ENCODE measurements around the gene FAIM.

FAIM gene

DNA sequence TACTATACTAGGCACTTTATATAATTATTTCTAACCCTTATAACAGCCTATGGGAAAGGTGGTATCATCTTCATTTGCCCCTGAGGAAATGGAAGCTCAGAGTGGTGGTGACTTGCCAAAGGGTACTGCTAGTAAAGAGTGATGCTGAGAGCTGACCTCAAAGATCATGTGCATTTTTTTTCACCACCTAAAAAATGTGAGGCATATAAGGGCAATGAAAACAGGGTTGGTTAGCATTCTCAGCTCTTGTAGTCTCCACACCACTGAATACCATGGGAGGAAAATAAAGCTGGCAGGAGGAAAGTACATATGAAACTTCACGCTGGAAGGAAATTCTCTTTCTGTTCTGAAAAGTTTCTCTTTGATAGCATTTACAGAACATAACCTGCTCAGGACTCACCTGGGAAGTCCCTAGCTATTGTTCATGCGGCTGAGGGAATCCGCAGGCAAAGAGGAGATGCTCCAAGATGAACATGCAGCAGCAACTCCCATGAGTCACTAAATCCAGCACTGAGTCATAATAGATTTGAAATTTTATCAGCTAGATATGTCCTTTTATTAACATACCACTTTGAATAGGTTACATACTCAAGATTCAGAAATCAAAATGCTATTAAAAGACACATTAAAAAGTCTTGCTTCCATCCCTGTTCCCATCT, 17.3 kb downstream of the FAIM start:
- Histone ChIP-seq H3K27me3 (replicated peaks) (no peaks in the 10 kb centered on the region), H3K4me3 (ENCODE audit: low read depth, low read length) (no peak overlapping the region), H3K27ac (peak overlapping the region; percentile 25), H3K36me3 (replicated peaks) (no peaks in the 10 kb centered on the region)
- TF ChIP-seq, protein P1, sequence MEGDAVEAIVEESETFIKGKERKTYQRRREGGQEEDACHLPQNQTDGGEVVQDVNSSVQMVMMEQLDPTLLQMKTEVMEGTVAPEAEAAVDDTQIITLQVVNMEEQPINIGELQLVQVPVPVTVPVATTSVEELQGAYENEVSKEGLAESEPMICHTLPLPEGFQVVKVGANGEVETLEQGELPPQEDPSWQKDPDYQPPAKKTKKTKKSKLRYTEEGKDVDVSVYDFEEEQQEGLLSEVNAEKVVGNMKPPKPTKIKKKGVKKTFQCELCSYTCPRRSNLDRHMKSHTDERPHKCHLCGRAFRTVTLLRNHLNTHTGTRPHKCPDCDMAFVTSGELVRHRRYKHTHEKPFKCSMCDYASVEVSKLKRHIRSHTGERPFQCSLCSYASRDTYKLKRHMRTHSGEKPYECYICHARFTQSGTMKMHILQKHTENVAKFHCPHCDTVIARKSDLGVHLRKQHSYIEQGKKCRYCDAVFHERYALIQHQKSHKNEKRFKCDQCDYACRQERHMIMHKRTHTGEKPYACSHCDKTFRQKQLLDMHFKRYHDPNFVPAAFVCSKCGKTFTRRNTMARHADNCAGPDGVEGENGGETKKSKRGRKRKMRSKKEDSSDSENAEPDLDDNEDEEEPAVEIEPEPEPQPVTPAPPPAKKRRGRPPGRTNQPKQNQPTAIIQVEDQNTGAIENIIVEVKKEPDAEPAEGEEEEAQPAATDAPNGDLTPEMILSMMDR (IDR thresholded peaks at IDR 0.05; ENCODE audit: low read depth, low read length, missing control alignments), result no peak
- DNase-seq, result peak; percentile 58
- in situ Hi-C loops (cut with HindIII; ENCODE audit: low pct_ligation_motif_present, low sequenced_read_pairs), result no loop called here

DNA sequence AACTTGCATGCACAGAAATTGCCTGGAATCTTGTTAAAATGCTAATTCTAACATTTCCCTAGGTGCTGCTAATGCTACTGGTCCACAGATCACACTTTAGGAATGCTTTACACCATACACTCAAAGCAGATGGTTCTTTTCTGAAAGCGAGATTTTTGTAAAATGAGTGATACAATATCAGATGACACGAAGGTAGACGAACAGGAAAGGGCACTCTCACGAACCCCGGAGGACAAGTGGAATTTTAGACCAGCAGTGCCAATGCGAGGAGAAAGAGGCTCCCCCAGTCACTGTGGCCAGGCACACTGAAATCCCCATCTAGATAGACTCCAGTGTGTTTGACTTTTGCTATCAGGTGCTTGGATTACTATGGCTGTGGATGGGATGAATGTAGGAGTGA, 21.0 kb downstream of the FAIM start:
- TF ChIP-seq, protein P1 (IDR thresholded peaks at IDR 0.05; ENCODE audit: low read depth, low read length, missing control alignments), result no peak
- DNase-seq, result no peak
- Histone ChIP-seq H3K4me3 (ENCODE audit: low read depth, low read length) (no peak overlapping the region), H3K27ac (no peak overlapping the region), H3K36me3 (replicated peaks) (no peaks in the 10 kb centered on the region), H3K27me3 (replicated peaks) (no peaks in the 10 kb centered on the region)
- in situ Hi-C loops (cut with HindIII; ENCODE audit: low pct_ligation_motif_present, low sequenced_read_pairs), result no loop called here

DNA sequence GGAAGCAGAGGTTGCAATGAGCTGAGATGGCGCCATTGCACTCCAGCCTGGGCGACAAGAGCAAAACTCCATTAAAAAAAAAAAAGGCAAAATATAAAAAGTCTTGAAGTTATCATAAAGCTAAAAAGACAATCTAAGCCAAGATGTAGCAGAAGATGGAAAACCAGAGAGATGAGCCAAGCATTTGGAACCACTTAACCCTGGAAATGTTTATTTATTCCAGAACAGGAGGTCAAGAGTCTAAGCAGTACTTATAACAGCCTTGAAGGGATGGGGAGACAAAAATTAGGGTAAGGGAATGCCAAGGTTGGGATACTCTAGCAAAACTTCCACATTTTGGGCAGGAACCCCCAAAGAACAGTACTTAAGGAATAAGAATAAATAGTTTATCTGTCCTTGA, 30.1 kb downstream of the FAIM start:
- TF ChIP-seq, protein P1 (IDR thresholded peaks at IDR 0.05; ENCODE audit: low read depth, low read length, missing control alignments), result no peak
- Histone ChIP-seq H3K27me3 (replicated peaks) (no peaks in the 10 kb centered on the region), H3K4me3 (ENCODE audit: low read depth, low read length) (no peak overlapping the region), H3K36me3 (replicated peaks) (no peaks in the 10 kb centered on the region), H3K27ac (no peak overlapping the region)
- DNase-seq, result no peak
- in situ Hi-C loops (cut with HindIII; ENCODE audit: low pct_ligation_motif_present, low sequenced_read_pairs), result no loop called here

DNA sequence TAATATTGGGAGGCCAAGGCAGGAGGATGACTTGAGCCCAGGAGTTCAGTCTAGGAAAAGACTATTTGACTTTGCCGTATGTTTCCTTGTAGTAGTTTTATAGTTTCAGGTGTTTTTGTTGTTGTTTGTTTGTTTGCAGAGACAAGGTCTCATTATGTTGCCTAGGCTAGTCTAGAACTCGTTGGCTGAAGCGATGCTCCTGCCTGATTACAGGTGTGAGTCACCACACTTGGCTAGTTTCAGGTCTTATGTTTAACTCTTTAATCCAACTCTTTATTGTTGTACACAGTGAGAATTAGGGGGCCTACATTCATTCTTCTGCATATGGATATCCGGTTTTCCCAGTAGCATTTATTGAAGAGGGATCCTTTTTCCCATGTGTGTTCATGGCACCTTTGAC, 32.0 kb downstream of the FAIM start:
- Histone ChIP-seq H3K27ac (no peak overlapping the region), H3K4me3 (ENCODE audit: low read depth, low read length) (no peak overlapping the region), H3K27me3 (replicated peaks) (no peaks in the 10 kb centered on the region), H3K36me3 (replicated peaks) (no peaks in the 10 kb centered on the region)
- TF ChIP-seq, protein P1 (IDR thresholded peaks at IDR 0.05; ENCODE audit: low read depth, low read length, missing control alignments), result no peak
- in situ Hi-C loops (cut with HindIII; ENCODE audit: low pct_ligation_motif_present, low sequenced_read_pairs), result no loop called here
- no peak for DNase-seq

DNA sequence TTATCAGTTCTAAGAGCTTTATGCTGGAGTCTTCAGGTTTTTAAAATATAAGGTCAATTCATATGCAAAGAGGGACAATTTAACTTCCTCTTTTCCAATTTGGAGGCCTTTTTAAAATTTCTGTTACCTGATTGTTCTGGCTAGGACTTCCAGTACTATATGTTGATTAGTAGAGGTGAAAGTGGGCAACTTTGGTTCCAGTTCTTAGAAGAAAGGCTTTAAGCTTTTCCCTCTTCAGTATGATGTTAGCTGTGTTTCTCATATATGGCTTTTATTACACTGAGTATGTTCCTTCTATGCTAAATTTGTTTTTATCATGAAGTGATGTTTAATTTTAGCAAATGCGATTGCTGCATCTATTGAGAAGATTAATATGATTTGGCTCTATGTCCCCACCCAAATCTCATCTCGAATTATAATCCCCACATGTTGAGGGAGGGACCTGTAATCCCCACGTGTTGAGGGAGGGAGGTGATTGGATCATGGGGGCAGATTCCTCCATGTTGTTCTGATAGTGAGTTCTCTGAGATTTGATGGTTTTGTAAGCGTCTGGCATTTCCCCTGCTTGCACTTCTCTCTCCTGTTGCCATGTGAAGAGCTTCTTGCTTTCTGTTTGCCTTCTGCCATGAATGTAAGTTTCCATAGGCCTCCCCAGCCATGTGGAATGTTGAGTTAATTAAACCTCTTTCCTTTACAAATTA, 33.8 kb downstream of the FAIM start:
- Histone ChIP-seq H3K36me3 (replicated peaks) (no peaks in the 10 kb centered on the region), H3K27ac (no peak overlapping the region), H3K27me3 (replicated peaks) (no peaks in the 10 kb centered on the region), H3K4me3 (ENCODE audit: low read depth, low read length) (no peak overlapping the region)
- TF ChIP-seq, protein P1 (IDR thresholded peaks at IDR 0.05; ENCODE audit: low read depth, low read length, missing control alignments), result no peak
- in situ Hi-C loops (cut with HindIII; ENCODE audit: low pct_ligation_motif_present, low sequenced_read_pairs), result no loop called here
- DNase-seq, result no peak

DNA sequence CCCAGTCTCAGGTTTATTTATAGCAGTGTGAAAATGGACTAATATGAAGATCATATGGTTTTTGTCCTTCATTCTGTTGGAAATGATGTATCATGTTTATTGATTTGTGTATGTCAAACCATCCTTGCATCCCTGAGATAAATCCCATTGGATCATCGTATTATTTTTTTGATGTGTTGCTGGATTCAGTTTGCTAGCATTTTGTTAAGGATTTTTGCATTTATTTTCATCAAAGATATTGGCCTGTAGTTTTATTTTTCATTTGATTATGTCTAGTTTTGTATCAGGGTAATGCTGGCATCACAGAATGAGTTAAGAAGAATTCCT, 34.3 kb downstream of the FAIM start:
- Histone ChIP-seq H3K27ac (no peak overlapping the region), H3K36me3 (replicated peaks) (no peaks in the 10 kb centered on the region), H3K4me3 (ENCODE audit: low read depth, low read length) (no peak overlapping the region), H3K27me3 (replicated peaks) (no peaks in the 10 kb centered on the region)
- in situ Hi-C loops (cut with HindIII; ENCODE audit: low pct_ligation_motif_present, low sequenced_read_pairs), result no loop called here
- TF ChIP-seq, protein P1 (IDR thresholded peaks at IDR 0.05; ENCODE audit: low read depth, low read length, missing control alignments), result no peak
- DNase-seq, result no peak

All from brain microvascular endothelial cell (primary cell).